Stimulated activated CD4-positive, alpha-beta T cell treated with anti-CD3 and anti-CD28 coated beads, Interleukin-15, amount 100 ng/mL, for 24 hours (primary cell): Measurements from ENCODE around the gene RTN4IP1.
"Not testable (repeated sequence)": the region's sequence is repeated elsewhere in the genome, so short reads cannot be mapped to it uniquely, and the experiment has no call there.

Experiments
- DNase-seq: peaks from one replicate; pipeline ENCODE4 v3.0.0-alpha.2; 2020

Gene RTN4IP1

GRCh38 chr6:106629103-106629858, at the start of gene RTN4IP1, which contains the start of gene QRSL1:
RTN4IP1 (minus strand) TSS chr6:106629498; CDS start chr6:106629021, 477 bp downstream.
QRSL1 (plus strand) TSS chr6:106629578; CDS start chr6:106629682, 104 bp downstream.
- peak; percentile 87 for DNase-seq

GRCh38 chr6:106677282-106677681, 48.0 kb upstream of the RTN4IP1 start:
- no peak for DNase-seq

- no peak for DNase-seq
Observed at GRCh38 chr6:106674541-106675229, 45.4 kb upstream of the RTN4IP1 start.

- no peak for DNase-seq
Observed at GRCh38 chr6:106671651-106672050, 42.4 kb upstream of the RTN4IP1 start.

GRCh38 chr6:106670236-106670635, 40.9 kb upstream of the RTN4IP1 start:
- no peak for DNase-seq

GRCh38 chr6:106667022-106667402, 37.7 kb upstream of the RTN4IP1 start:
- no peak for DNase-seq

- no peak for DNase-seq
Observed at GRCh38 chr6:106666282-106667021, 37.2 kb upstream of the RTN4IP1 start.

GRCh38 chr6:106662458-106662857, 33.2 kb upstream of the RTN4IP1 start:
- DNase-seq = no peak

- no peak for DNase-seq
Observed at GRCh38 chr6:106659859-106660258, 30.6 kb upstream of the RTN4IP1 start.

GRCh38 chr6:106658469-106658868, 29.2 kb upstream of the RTN4IP1 start:
- DNase-seq = no peak

- no peak for DNase-seq
Observed at GRCh38 chr6:106648651-106649308, 19.5 kb upstream of the RTN4IP1 start.

- no peak for DNase-seq
Observed at GRCh38 chr6:106643061-106643460, 13.8 kb upstream of the RTN4IP1 start.

GRCh38 chr6:106642476-106642875, 13.2 kb upstream of the RTN4IP1 start:
- no peak for DNase-seq

- DNase-seq = no peak
Observed at GRCh38 chr6:106639812-106640211, 10.5 kb upstream of the RTN4IP1 start.

- no peak for DNase-seq
Observed at GRCh38 chr6:106637717-106638341, 8.5 kb upstream of the RTN4IP1 start.

GRCh38 chr6:106637051-106637716, 7.9 kb upstream of the RTN4IP1 start:
- no peak for DNase-seq

- DNase-seq = no peak
Observed at GRCh38 chr6:106634565-106634964, 5.3 kb upstream of the RTN4IP1 start.

- no peak for DNase-seq
Observed at GRCh38 chr6:106631346-106631745, 2.0 kb upstream of the RTN4IP1 start.

GRCh38 chr6:106630366-106630765, 1.1 kb upstream of the RTN4IP1 start:
- no peak for DNase-seq

- no peak for DNase-seq
Observed at GRCh38 chr6:106629859-106630163, 513 bp upstream of the RTN4IP1 start.

GRCh38 chr6:106628658-106629102, 618 bp downstream of the RTN4IP1 start:
- no peak for DNase-seq

GRCh38 chr6:106627760-106628159, 1.5 kb downstream of the RTN4IP1 start:
- not testable (repeated sequence) for DNase-seq
